GM18498 (cell line): ENCODE measurements around the gene C9orf78.
A peak's percentile ranks its signal among the peaks of the same experiment; 100 is the strongest.

ENCODE experiments used
- ATAC-seq: cut with Tn5 transposase; IDR thresholded peaks from one replicate; pipeline ENCODE4 v1.9.1; 2021; ENCODE audit warnings: mild to moderate bottlenecking, moderate library complexity; ENCODE audit not compliant: unreplicated experiment

The C9orf78 gene

GRCh38 chr9:129835128-129835859 lies at the start of gene C9orf78, which contains the start of gene USP20:
Gene C9orf78, minus strand, starts transcription at chr9:129835275. Its CDS starts 54 bp downstream, at chr9:129835221.
Gene USP20, plus strand, starts transcription at chr9:129835458. Its CDS starts 17,098 bp downstream, at chr9:129852556.
- peak; percentile 92 for ATAC-seq

DNA sequence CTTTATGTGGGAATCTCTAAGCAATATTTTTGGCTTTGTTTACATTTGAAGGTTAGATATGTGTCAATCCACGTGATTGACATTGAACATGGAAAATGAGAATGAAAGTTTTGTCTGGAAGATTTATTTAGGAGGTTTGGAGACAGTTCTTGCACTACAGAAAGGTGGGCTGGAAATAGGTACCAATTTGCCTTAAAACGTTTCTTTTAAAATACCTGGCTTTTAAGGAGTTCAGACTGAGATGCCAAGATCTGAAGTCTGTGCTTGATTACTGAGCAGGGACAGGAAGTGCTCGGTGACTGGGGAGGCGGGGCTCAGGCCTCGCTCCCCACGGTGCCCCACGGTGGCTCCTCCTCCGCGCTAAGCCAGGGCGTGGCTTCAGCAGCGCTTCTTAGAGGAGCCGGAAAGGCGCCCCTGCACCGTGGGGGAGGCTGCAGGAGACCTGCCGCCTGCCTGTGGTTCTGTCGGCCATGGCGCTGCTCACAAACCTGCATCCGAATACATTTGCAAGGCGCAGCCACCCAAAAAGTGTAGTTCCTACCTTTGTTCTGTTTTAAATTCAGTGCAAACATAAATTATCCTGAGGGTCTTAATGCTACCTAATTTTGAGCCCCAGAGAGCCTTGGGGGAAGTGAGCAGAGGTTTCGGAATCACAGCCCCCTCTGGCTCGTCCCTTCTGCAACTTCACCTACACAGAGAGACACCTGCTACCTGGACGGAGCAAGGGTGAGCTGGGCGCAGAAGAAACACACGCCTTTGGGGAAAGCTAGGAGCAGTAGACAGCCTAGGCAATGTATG lies 49.3 kb upstream of the C9orf78 start:
- ATAC-seq = peak; percentile 58

- ATAC-seq = no peak
These were observed 46.7 kb upstream of the C9orf78 start for GRCh38 chr9:129881547-129882324.

DNA sequence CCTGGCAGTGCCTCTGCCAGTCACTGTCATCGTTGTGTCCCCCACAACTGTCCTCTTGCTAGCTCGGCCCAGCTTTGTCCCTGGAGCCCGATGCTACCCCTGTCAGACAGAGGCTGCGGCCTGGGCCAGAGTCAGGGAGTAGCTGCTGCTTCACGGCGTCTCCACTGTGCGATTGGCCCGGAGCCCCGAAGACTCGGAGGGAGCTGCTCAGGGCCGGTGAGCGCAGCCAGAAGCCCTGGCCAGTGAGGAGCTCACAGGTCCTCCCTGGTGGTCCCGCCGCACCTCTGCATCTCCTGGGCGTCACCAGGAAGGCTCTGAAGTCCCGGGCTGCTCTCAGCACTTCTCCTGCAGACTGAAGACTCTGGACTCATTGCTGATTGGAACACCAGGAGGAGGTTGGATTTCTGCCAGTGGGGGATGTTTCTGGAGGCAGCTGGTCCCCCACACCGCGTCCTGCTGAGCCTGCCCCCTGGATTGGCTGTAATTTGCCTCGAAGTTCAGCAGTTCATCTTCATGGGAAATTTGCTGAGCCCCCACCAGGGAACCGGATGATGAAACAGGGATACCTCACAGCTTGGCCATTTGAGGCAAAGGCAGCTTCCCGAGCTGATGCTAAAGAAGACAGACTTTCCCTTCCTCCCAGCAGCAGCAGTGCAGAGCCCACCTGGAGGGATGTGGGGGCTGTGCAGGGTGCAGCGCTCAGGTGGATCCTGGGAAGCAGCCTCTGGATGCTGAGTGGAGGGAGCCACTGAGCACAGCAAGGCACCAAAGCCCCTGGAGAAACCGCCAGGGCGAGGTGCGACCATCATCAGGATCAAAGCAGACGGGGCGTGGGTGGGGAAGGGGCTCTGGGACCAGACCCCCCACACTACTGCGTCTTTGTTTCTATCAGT lies 45.8 kb upstream of the C9orf78 start:
- no peak for ATAC-seq

- ATAC-seq = no peak
These were observed 45.0 kb upstream of the C9orf78 start for GRCh38 chr9:129879991-129880653.

DNA sequence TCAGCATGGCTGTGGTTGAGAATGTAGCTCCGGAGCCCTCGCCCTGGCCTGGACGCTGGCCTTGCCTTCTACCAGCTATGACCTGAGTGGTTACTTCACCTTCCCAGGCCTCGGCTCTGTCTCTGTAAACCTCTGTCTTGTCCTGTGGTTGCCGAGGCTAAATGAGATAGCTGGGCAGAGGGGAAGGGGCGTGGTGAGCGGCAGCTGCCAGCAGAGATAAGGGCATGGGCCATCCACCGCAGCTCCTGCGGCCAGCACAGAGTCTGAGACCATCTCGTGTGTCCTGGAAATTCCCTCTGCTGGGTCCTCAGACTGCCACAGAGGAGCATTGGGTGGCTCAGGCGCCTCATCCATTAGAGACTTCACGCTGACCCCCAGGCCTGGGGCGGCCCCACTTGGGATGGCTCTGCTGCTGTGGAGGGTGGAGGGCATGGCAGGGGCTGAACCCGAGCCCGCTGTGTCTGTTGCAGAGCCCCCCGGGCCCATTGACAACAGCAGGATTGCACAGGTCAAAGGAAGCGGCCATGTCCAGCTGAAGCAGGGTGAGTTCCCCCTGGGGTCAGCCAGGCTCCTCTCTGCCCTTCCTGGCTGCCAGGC lies 44.1 kb upstream of the C9orf78 start:
- ATAC-seq = no peak

DNA sequence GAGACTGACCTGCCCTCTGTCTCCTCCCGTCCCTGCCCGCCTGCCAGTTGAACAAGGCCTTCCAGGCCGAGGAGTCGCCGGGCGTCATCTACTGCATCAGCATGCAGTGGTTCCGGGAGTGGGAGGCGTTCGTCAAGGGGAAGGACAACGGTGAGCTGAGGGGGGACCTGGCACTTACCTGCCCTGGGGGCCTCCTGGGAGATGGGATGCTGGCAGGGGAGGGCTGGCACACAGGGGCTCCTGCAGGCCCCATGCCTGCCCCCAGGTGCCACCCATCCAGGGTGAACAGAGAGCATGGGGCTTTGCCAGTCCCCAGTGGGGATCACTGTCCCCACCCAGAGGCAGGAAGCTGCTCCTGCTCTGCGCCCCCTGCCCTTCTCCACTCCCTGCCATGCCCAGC lies 43.2 kb upstream of the C9orf78 start:
- ATAC-seq = no peak

- ATAC-seq = no peak
These were observed 41.7 kb upstream of the C9orf78 start for GRCh38 chr9:129876815-129877214.

DNA sequence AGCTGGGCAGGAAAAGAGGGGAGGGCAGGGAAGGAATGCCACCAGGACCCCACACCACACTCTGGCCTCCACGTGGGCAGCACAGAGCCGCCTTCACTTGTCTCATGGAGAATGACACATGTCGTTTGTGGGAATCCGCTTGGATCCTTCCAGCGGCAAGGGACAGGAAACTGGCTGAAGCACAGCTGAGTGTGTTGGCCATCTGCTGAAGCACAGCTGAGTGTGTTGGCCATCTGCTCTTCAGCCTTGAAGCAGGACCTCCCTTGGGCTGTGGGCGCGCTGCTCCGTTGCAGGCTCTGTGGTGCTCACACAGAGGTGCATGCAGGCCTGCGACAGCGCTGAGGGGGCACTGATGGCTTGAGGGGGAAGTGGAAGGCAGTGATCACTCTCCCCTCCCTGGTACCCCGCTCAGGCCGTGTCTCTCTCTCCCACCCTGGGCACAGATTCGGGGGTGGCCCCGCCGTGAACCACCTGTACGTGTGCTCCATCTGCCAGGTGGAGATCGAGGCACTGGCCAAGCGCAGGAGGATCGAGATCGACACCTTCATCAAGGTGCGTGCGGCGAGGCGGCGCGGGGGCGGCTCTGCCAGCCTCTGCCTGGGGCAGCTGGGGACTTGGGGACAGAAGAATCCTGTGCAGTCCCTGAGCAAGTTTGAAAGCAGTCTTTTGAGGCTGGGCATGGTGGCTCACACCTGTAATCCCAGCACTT lies 40.8 kb upstream of the C9orf78 start:
- ATAC-seq = no peak

DNA sequence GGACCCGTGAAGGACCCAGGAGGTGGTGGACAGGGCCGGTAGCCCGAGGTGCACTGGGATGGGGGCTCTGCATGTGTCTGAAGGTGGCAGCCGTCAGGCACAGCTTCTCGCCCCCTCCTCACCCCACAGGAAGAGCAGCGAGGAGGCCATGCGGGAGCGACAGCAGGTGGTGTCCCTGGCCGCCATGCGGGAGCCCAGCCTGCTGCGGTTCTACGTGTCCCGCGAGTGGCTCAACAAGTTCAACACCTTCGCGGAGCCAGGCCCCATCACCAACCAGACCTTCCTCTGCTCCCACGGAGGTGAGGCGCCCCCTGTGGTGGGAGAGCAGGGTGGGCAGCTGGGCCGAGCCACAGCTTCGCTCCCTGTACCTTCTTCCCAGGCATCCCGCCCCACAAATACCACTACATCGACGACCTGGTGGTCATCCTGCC lies 40.1 kb upstream of the C9orf78 start:
- ATAC-seq = no peak

DNA sequence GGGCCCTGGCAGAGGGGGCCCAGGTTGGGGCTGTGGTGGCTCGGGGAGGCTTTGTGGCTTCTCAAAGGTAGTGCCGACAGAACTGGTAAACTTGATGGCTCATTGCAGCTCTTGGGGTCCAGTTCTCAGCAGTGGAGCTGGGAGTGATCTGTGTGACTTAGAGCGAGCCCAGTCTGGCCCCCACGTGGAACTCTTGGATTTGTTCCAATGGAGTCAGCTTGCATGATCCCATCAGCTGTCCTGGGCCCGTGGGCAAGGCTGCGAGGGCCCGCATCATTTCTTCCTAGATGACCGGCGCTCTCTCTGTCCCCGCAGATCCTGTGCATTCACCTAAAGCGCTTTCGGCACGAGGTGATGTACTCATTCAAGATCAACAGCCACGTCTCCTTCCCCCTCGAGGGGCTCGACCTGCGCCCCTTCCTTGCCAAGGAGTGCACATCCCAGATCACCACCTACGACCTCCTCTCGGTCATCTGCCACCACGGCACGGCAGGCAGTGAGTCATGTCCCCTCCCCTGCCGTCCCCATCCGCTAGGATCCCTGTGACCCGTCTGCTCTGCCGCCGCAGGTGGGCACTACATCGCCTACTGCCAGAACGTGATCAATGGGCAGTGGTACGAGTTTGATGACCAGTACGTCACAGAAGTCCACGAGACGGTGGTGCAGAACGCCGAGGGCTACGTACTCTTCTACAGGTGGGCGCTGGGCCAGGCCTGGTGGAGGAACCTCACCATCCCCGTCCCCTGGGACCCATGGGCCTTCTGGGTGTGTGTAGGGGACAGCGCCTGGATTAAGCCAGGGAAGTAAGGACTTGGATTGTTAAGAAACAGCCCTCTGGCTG lies 39.4 kb upstream of the C9orf78 start:
- no peak for ATAC-seq

DNA sequence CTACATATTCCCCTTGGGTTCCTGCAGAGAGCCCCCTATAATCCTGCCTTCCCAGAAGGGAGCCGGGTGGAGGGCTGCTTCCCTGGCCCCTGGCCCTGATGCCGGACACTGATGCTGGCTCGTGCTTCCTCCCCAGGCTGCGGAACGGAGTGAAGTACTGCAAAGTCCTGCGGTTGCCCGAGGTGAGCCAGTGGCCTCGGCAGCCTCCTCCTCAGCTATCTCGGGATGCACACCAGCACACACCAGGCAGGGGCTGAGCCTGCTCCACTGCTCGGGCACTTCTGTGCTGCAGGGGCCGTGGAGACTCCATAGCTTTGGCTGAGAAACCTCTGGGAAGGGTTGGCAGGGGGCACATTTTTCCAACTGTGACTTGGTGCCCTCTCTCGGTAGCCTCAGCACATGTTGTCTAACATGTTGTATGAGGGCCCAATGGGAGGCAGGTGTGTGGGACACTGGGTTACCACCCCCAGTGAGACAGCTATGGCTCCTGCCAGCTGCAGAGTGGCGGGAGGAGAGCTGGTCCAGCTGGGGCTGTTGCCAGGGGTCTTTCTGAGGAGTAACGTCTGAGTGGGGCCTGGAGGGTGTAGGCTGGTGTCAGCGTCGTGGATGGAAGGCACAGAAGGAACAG lies 38.6 kb upstream of the C9orf78 start:
- ATAC-seq = no peak

DNA sequence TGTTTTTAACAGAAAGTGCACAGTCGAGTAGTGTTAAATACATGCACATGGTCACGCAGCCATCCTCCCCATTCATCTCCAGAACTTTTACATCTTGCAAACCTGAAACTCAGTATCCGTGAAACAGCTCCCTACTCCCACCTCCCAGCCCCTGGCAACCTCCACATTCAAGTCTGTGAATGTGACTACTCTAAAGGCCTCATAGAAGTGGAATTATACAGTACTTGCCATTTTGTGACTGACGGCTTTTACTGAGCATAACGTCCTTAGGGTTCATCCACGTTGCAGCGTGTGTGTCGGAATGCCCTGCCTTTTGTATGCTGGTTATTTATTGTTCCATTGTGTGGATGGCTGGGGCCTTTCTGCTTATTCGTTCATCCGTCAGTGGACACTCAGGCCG lies 36.0 kb upstream of the C9orf78 start:
- no peak for ATAC-seq

- ATAC-seq = no peak
These were observed 34.8 kb upstream of the C9orf78 start for GRCh38 chr9:129869585-129870501.

DNA sequence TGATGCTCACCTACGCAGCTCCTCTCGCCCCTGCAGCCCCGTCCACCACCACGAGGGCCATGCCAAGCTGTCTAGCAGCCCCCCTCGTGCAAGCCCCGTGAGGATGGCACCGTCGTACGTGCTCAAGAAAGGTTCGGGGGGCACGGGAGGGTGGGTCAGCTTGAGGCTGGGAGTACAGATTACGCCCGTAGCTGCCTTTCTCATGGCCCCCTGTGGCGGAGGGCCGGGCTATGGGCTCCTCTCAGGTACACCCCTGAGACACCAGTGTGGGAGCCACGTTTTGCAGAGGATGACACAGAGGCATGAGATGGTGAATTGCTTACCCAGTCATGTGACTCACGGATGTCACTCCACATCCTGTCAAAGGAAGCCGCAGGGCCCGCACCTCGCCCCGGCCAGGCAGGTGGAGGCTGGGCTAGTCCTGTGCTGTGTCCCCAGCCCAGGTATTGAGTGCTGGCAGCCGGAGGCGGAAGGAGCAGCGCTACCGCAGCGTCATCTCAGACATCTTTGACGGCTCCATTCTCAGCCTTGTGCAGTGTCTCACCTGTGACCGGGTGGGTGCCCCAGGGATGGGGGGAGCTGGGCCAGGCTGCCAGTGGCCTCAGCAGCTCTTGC lies 33.9 kb upstream of the C9orf78 start:
- no peak for ATAC-seq
